Spleen (tissue), 11 donors: ENCODE results near the gene C10orf105. TPM values are rescaled to one million over a fixed set of nuclear protein-coding genes. Genes with fewer than 3 reads are reported as not detected.
A peak's percentile ranks its signal among the peaks of the same experiment; 100 is the strongest.

Source experiments
- DNase-seq: peaks from one replicate; pipeline ENCODE4 v3.0.0-alpha.2; 2020
- H3K27ac ChIP-seq, 8 donors: fragments of 200-600 bp; sonication (generic) in 7 of 8; 1 replicate in 4 of 8; 2 replicates in 4 of 8; pipeline versions ENCODE4 v1.5.0 to v1.8.0; 2016 to 2021; ENCODE audit warnings: inconsistent platforms in 4 of 8, mild to moderate bottlenecking in 4 of 8, moderate library complexity in 1 of 8
- H3K27me3 ChIP-seq, 7 donors: fragments of 200-600 bp; sonication (generic) in 6 of 7; replicated peaks in 1 of 7; 1 replicate in 4 of 7; 2 replicates in 3 of 7; pipeline versions ENCODE4 v1.5.0 to v1.8.0; 2016 to 2021; ENCODE audit warnings: inconsistent platforms in 3 of 7, mild to moderate bottlenecking in 1 of 7
- H3K36me3 ChIP-seq, 6 donors: fragments of 200-600 bp; sonication (generic) in 5 of 6; 1 replicate in 4 of 6; 2 replicates in 2 of 6; pipeline versions ENCODE4 v1.5.0 to v1.8.0; 2016 to 2021; ENCODE audit warnings: inconsistent platforms in 2 of 6
- H3K4me1 ChIP-seq, 6 donors: fragments of 200-600 bp; sonication (generic) in 5 of 6; 1 replicate in 3 of 6; 2 replicates in 3 of 6; pipeline versions ENCODE4 v1.5.0 to v1.8.0; 2016 to 2021; ENCODE audit warnings: inconsistent platforms in 3 of 6
- H3K4me3 ChIP-seq, 8 donors: fragments of 200-600 bp; sonication (generic) in 7 of 8; 1 replicate in 4 of 8; 2 replicates in 4 of 8; pipeline versions ENCODE4 v1.5.0 to v1.8.0; 2016 to 2021; ENCODE audit warnings: inconsistent platforms in 4 of 8, mild to moderate bottlenecking in 4 of 8, moderate library complexity in 2 of 8
- H3K9me3 ChIP-seq, 8 donors: fragments of 200-600 bp; sonication (generic) in 7 of 8; 1 replicate in 4 of 8; 2 replicates in 4 of 8; pipeline versions ENCODE4 v1.5.0 to v1.8.0; 2016 to 2021; ENCODE audit warnings: inconsistent platforms in 4 of 8
- POLR2A ChIP-seq, 3 donors: fragments of 450-650 bp; IDR thresholded peaks; one replicate each; pipeline ENCODE4 v1.5.1; 2017; ENCODE audit warnings: antibody characterized with exemption in 3 of 3, mild to moderate bottlenecking in 1 of 3
- POLR2AphosphoS5 ChIP-seq, 3 donors: sonication (generic); formaldehyde crosslinking; IDR thresholded peaks; one replicate each; pipeline ENCODE4 v1.5.1; 2017; ENCODE audit warnings: antibody characterized with exemption in 3 of 3
- WGBS, 5 donors: extraction: QIAGEN DNeasy Blood & Tissue Kit in 3 of 5; methylation state at CpG; one replicate each; pipeline versions ENCODE4 v1.1.5 to v1.1.7; 2013 to 2018; 5-methylcytosine and 5-hydroxymethylcytosine counted together
- intact Hi-C: fragments of 100-400 bp; cut with DNase I; formaldehyde crosslinking; loops from one replicate; pipeline ENCODE4 v1.15.0; 2023; ENCODE audit warnings: low total_unique reads
- polyA plus RNA-seq, 3 donors: library from polyadenylated mRNA; stranded (reverse); fragments of 200-250 nt; gene quantifications; one replicate each; pipeline ENCODE4 v1.2.1, GENCODE V29; 2013
- total RNA-seq, 7 donors: library from RNA; depleted of rRNA in 3 of 7; stranded (reverse); fragments of >200 nt in 3 of 7; fragmentation: NEBNext Ultra II Directional in 4 of 7; extraction: Animal tissue kit (Norgen Biotek cat#: 25700) in 4 of 7; gene quantifications; one replicate each; pipeline versions ENCODE4 v1.1.0 to v1.2.1, GENCODE V29; 2016 to 2021
- TF ChIP-seq, protein P1 (sequence below), 11 experiments: fragments of 200-600 bp in 7 of 11; fragments of 450-650 bp in 4 of 11; sonication (generic) in 4 of 11; IDR thresholded peaks in 8 of 11; conservative IDR thresholded peaks in 3 of 11; 1 replicate in 7 of 11; 2 replicates in 4 of 11; pipeline versions ENCODE4 v1.4.0 to v1.8.0; 2016 to 2021; ENCODE audit warnings: antibody characterized with exemption in 11 of 11, inconsistent platforms in 4 of 11, mild to moderate bottlenecking in 1 of 11
- donor health status: healthy with polysubstance abuse.
- donor health status: DM: no; HTN: no; CAD: no; lungs with moderate emphysema.
- donor health status: DM: no; HTN: no; CAD: no.
- donor health status: Bipolar disorder and iron deficiency.
- donor health status: healthy.
- donor health status: DM: no; HTN: no; CAD: no.
- donor health status: DM: yes; HTN: yes; CAD: no.

C10orf105 gene
- total and polyA plus RNA-seq, 10 donors = 0.08 to 4.4 (median 2.6) TPM

- Histone ChIP-seq H3K4me1 (peaks cover 43 to 69% (median 56%) of the 10 kb centered on the region in 6 donors), H3K9me3 (no peaks in the 10 kb centered on the region), H3K27ac (peak overlapping the region in 5 of 8 donors; percentile 27 to 98 (median 95)), H3K4me3 (no peak overlapping the region), H3K27me3 (no peaks in the 10 kb centered on the region), H3K36me3 (no peaks in the 10 kb centered on the region)
- WGBS, 5 donors = 93 to 95% (median 94%) methylated on average over 5 to 14 of the region's 14 CpGs; no CpG with 5 or more reads in 1 of the 5 donors
- DNase-seq = peak; percentile 79
- intact Hi-C loops = no loop called here
- TF ChIP-seq, protein P1, sequence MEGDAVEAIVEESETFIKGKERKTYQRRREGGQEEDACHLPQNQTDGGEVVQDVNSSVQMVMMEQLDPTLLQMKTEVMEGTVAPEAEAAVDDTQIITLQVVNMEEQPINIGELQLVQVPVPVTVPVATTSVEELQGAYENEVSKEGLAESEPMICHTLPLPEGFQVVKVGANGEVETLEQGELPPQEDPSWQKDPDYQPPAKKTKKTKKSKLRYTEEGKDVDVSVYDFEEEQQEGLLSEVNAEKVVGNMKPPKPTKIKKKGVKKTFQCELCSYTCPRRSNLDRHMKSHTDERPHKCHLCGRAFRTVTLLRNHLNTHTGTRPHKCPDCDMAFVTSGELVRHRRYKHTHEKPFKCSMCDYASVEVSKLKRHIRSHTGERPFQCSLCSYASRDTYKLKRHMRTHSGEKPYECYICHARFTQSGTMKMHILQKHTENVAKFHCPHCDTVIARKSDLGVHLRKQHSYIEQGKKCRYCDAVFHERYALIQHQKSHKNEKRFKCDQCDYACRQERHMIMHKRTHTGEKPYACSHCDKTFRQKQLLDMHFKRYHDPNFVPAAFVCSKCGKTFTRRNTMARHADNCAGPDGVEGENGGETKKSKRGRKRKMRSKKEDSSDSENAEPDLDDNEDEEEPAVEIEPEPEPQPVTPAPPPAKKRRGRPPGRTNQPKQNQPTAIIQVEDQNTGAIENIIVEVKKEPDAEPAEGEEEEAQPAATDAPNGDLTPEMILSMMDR (IDR thresholded peaks at IDR 0.05 in 8 of 11, conservative IDR thresholded peaks at IDR 0.05 in 3 of 11) = no peak
- TF ChIP-seq POLR2A (IDR thresholded peaks at IDR 0.05) (no peak), POLR2AphosphoS5 (IDR thresholded peaks at IDR 0.05) (no peak)
These were observed 5.7 kb upstream of the C10orf105 start for GRCh38 chr10:71725249-71725648.

DNA sequence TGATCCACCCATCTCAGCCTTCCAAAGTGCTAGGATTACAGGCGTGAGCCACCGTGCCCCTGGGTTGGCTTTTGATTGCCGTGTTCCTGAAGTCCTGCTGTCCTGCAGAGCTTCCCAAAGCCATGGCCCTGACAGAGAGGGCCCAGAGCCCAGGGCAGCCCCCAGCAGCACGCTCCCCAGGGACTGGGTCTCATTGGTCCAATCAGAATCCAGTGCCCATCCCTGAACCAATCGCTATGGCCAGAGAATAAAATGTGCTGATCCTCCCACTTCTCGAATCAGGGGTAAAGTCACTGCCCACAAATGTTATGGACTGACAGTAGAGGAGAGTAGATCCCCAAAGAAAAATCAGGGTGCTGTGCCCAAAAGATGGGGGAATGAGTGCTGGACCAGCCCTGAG, 5.0 kb upstream of the C10orf105 start:
- no peak for DNase-seq
- Histone ChIP-seq H3K9me3 (no peaks in the 10 kb centered on the region), H3K27ac (peak overlapping the region in 3 of 8 donors; percentile 95 to 98 (median 98)), H3K4me1 (peaks cover 40 to 67% (median 53%) of the 10 kb centered on the region in 6 donors), H3K36me3 (no peaks in the 10 kb centered on the region), H3K4me3 (no peak overlapping the region), H3K27me3 (no peaks in the 10 kb centered on the region)
- 74 to 94% (median 87%) methylated on average over 5 to 6 of the region's 6 CpGs for whole genome bisulfite sequencing, 5 donors
- TF ChIP-seq POLR2A (IDR thresholded peaks at IDR 0.05) (no peak), POLR2AphosphoS5 (IDR thresholded peaks at IDR 0.05) (no peak)
- TF ChIP-seq, protein P1 (IDR thresholded peaks at IDR 0.05 in 8 of 11, conservative IDR thresholded peaks at IDR 0.05 in 3 of 11) = no peak
- intact Hi-C loops = no loop called here

DNA sequence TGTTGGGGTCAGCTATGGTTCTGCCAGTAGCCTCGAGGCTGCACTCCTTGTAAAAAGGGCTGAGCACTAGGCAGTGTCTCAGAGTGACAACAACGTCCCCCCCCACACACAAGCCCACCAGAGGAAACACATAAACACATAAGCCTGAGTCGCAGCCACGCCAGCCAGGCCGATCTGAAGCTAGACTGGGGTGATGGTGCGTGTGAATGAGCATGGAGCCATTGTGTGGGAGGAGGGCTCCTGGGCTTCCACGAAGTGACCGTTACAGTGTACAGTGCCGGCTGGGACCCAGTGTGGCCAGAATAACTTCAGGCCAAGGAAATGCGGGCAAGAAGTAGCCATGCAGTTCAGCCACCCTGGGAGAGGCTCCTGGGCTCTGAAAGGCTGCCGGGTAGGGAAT, 3.7 kb upstream of the C10orf105 start:
- no peak for DNase-seq
- intact Hi-C loops = no loop called here
- H3K27me3 ChIP-seq = no peaks in the 10 kb centered on the region
- WGBS, 5 donors = 89 to 96% (median 95%) methylated on average over 8 to 11 of the region's 11 CpGs
- no peaks in the 10 kb centered on the region for H3K36me3 ChIP-seq
- H3K9me3 ChIP-seq = no peaks in the 10 kb centered on the region
- peak overlapping the region in 1 of 8 donors; percentile 98 for H3K27ac ChIP-seq
- peaks cover 28 to 67% (median 51%) of the 10 kb centered on the region in 6 donors for H3K4me1 ChIP-seq
- H3K4me3 ChIP-seq = no peak overlapping the region
- TF ChIP-seq POLR2A (IDR thresholded peaks at IDR 0.05) = no peak
- TF ChIP-seq, protein P1 (IDR thresholded peaks at IDR 0.05 in 8 of 11, conservative IDR thresholded peaks at IDR 0.05 in 3 of 11) = no peak
- TF ChIP-seq POLR2AphosphoS5 (IDR thresholded peaks at IDR 0.05) = no peak

- no peak for TF ChIP-seq POLR2AphosphoS5 (IDR thresholded peaks at IDR 0.05)
- TF ChIP-seq, protein P1 (IDR thresholded peaks at IDR 0.05 in 8 of 11, conservative IDR thresholded peaks at IDR 0.05 in 3 of 11) = no peak
- TF ChIP-seq POLR2A (IDR thresholded peaks at IDR 0.05) = no peak
- DNase-seq = no peak
- Histone ChIP-seq H3K36me3 (no peaks in the 10 kb centered on the region), H3K27ac (no peak overlapping the region), H3K9me3 (no peaks in the 10 kb centered on the region), H3K4me3 (no peak overlapping the region), H3K27me3 (no peaks in the 10 kb centered on the region), H3K4me1 (peaks cover 24 to 67% (median 51%) of the 10 kb centered on the region in 6 donors)
- intact Hi-C loops = no loop called here
- 85 to 100% (median 95%) methylated on average over 1 of the region's 1 CpG for WGBS, 5 donors
These were observed 3.3 kb upstream of the C10orf105 start for GRCh38 chr10:71722849-71723248.
